Measurements from ENCODE around the gene PLOD3. TPM values are rescaled to one million over a fixed set of nuclear protein-coding genes. Genes with fewer than 3 reads are reported as not detected.
"Not testable (repeated sequence)": the region's sequence is repeated elsewhere in the genome, so short reads cannot be mapped to it uniquely, and the experiment has no call there.

Gene PLOD3
- total RNA-seq, 1 experiment from 2014 or later, result 83.7 TPM

- TF ChIP-seq REST (IDR thresholded peaks at IDR 0.05; ENCODE audit: low read depth) (no peak), POLR2AphosphoS5 (IDR thresholded peaks at IDR 0.05; ENCODE audit: low read depth, low read length) (no peak), SP1 (IDR thresholded peaks at IDR 0.05; ENCODE audit: low read depth) (no peak), CEBPB (IDR thresholded peaks at IDR 0.05; ENCODE audit: low read depth) (no peak), ATF3 (IDR thresholded peaks at IDR 0.05) (no peak), JUND (IDR thresholded peaks at IDR 0.05) (no peak)
Observed at GRCh38 chr7:101265622-101266516, 48.5 kb upstream of the PLOD3 start (continued).

GRCh38 chr7:101264102-101264706 lies 46.8 kb upstream of the PLOD3 start:
- POLR2A ChIA-PET, ATAC-seq: not testable (repeated sequence)

More at GRCh38 chr7:101264102-101264706, 46.8 kb upstream of the PLOD3 start:
- H3K27me3 ChIP-seq (ENCODE audit: insufficient read depth, low read length); H3K36me3 ChIP-seq (ENCODE audit: control insufficient read depth in 1 of 2, insufficient read depth in 2 of 2, low read length in 2 of 2); BruUV-seq (replicated peaks); intact Hi-C loops (cut with micrococcal nuclease); DNase-seq (ENCODE audit: low read depth, low spot score); RAD21 ChIA-PET (ENCODE audit: low non-redundant PET in 1 of 2, low total read pairs in 2 of 2, uncharacterized antibody in 2 of 2, unreplicated experiment in 2 of 2); H3K9me2 ChIP-seq (ENCODE audit: insufficient read depth); H3K9me3 ChIP-seq (ENCODE audit: control insufficient read depth in 1 of 2, insufficient read depth in 1 of 2, low read depth in 1 of 2, low read length in 2 of 2); H3K27ac ChIP-seq (ENCODE audit: low read depth, low read length); H3K4me3 ChIP-seq (replicated peaks in 1 of 2; ENCODE audit: low read depth in 1 of 2, low read length in 2 of 2); H3K4me1 ChIP-seq (ENCODE audit: control insufficient read depth in 1 of 2, insufficient read depth in 2 of 2, low read length in 2 of 2); H4K20me1 ChIP-seq (ENCODE audit: insufficient read depth); H3K4me2 ChIP-seq (ENCODE audit: low read length); H3K79me2 ChIP-seq (ENCODE audit: insufficient read depth, low read length); H3K9ac ChIP-seq (ENCODE audit: low read length): not testable (repeated sequence)
- CTCF ChIA-PET, result interaction anchor here (1.4 to 1.5 kb wide), 2 partner anchors 19 to 20 kb away, joined by 4 read pairs; no protein-coding TSS in a partner anchor
- peak overlapping the region; percentile 61 for H2AFZ ChIP-seq (ENCODE audit: low read depth, low read length, poor library complexity, severe bottlenecking)

Measured in HCT116 (cell line).